Common myeloid progenitor, CD34-positive (primary cell): Measurements from ENCODE around the gene SPACA4.
A peak's percentile ranks its signal among the peaks of the same experiment; 100 is the strongest.

ENCODE experiments used
- CTCF ChIA-PET: fragments of 350-600 bp; sonication (Branson Sonifier 250); formaldehyde crosslinking; loops from one replicate; lab custom pipeline; 2021; ENCODE audit warnings: antibody characterized with exemption; lab: Charles Lee
- POLR2A ChIA-PET: fragments of 350-600 bp; sonication (Branson Sonifier 250); formaldehyde crosslinking; loops from one replicate; lab custom pipeline; 2021; ENCODE audit warnings: antibody characterized with exemption; lab: Charles Lee
- DNase-seq, 3 donors: peaks; one replicate each; pipeline versions ENCODE4 v3.0.0 to v3.0.0-alpha.2; 2013
- H3K27ac ChIP-seq, 2 experiments: 1 replicate in 1 of 2; 2 replicates in 1 of 2; pipeline ENCODE4 v1.7.0; 2013; ENCODE audit warnings: inconsistent platforms in 2 of 2, low read length in 2 of 2, mild to moderate bottlenecking in 2 of 2, low read depth in 1 of 2, moderate library complexity in 1 of 2; ENCODE audit not compliant: severe bottlenecking in 2 of 2, insufficient read depth in 1 of 2, poor library complexity in 1 of 2
- H3K27me3 ChIP-seq, 5 experiments: replicated peaks in 2 of 5; 1 replicate in 3 of 5; 2 replicates in 2 of 5; pipeline versions ENCODE4 v1.6.1 to v1.7.0; 2013; ENCODE audit warnings: low read length in 4 of 5, mild to moderate bottlenecking in 2 of 5, moderate library complexity in 2 of 5, inconsistent platforms in 1 of 5; ENCODE audit not compliant: insufficient read depth in 5 of 5, control insufficient read depth in 4 of 5
- H3K36me3 ChIP-seq, 4 experiments: 1 replicate in 2 of 4; 2 replicates in 2 of 4; pipeline versions ENCODE4 v1.6.1 to v1.7.0; 2013; ENCODE audit warnings: low read length in 3 of 4, control low read depth in 1 of 4, mild to moderate bottlenecking in 1 of 4; ENCODE audit not compliant: control insufficient read depth in 4 of 4, insufficient read depth in 4 of 4
- H3K4me1 ChIP-seq, 4 experiments: 1 replicate in 3 of 4; 2 replicates in 1 of 4; pipeline versions ENCODE4 v1.6.1 to v1.7.1; 2013; ENCODE audit warnings: low read length in 3 of 4, mild to moderate bottlenecking in 3 of 4, control low read depth in 1 of 4, inconsistent platforms in 1 of 4, moderate library complexity in 1 of 4; ENCODE audit not compliant: control insufficient read depth in 4 of 4, insufficient read depth in 4 of 4; ENCODE audit errors: control extremely low read depth in 1 of 4
- H3K4me3 ChIP-seq, 7 experiments: 1 replicate in 4 of 7; 2 replicates in 3 of 7; pipeline versions ENCODE4 v1.5.1 to v1.7.0; 2013; ENCODE audit warnings: mild to moderate bottlenecking in 7 of 7, low read length in 6 of 7, moderate library complexity in 6 of 7, inconsistent platforms in 2 of 7, low read depth in 2 of 7, control low read depth in 1 of 7; ENCODE audit not compliant: insufficient read depth in 4 of 7, control insufficient read depth in 1 of 7; ENCODE audit errors: extremely low read depth in 1 of 7
- H3K9me3 ChIP-seq, 5 experiments: 1 replicate in 4 of 5; 2 replicates in 1 of 5; pipeline versions ENCODE4 v1.6.1 to v1.7.1; 2013; ENCODE audit warnings: low read length in 4 of 5, mild to moderate bottlenecking in 2 of 5, inconsistent platforms in 1 of 5, low read depth in 1 of 5, moderate library complexity in 1 of 5; ENCODE audit not compliant: control insufficient read depth in 4 of 5, insufficient read depth in 2 of 5; ENCODE audit errors: control extremely low read depth in 1 of 5
- WGBS: methylation state at CpG from one replicate; pipeline ENCODE4 v1.1.5; 2013; ENCODE audit not compliant: insufficient coverage; 5-methylcytosine and 5-hydroxymethylcytosine counted together

Gene SPACA4

DNA sequence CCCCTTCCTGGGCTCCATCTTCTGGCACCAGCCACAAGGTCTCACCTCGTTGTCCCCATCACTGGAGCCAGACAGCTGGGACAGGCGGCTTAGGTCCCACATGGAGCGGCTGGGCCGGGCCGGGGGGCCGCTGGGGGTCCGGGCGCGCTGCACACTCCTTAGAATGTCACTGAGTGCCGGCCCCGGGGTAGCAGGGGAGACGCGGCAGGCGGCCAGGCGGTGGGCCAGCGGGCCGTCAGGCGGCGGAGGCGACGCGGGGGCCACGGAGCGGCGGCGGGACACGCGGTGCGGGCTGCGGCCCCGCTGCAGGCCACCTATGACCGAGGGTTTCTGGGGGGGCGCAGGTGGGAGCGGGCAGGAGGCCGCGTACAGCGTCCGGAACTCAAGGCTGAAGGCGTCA, 3.1 kb upstream of the SPACA4 start:
- peaks cover 0 to 3% (median 0%) of the 10 kb centered on the region in 4 experiments for H3K4me1 ChIP-seq
- CTCF ChIA-PET: no interaction called here
- POLR2A ChIA-PET: no interaction called here
- DNase-seq: no peak
- no peaks in the 10 kb centered on the region for H3K9me3 ChIP-seq
- H3K27ac ChIP-seq: no peak overlapping the region
- no peaks in the 10 kb centered on the region for H3K36me3 ChIP-seq
- WGBS: 97% methylated on average over 37 of the region's 39 CpGs
- H3K27me3 ChIP-seq: no peaks in the 10 kb centered on the region
- no peak overlapping the region for H3K4me3 ChIP-seq

DNA sequence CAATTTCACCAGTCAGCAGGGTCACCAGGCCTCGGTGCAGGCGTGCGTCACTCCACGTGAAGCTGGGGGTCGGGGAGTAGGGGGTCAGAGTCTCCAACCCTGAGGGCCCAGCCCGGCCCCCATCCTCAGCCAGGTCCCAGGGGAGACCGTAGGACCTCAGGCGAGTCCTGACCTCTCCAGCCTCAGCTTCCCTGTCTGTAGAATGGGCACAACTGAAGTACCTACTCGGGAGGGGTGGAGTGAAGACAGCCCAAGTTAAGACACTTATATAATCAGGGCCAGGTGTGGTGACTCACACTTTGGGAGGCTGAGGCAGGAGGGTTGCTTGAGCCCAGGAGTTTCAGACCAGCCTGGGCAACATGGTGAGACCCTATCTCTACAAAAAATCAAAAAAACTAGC, 2.7 kb upstream of the SPACA4 start:
- H3K27me3 ChIP-seq: no peaks in the 10 kb centered on the region
- no peak overlapping the region for H3K27ac ChIP-seq
- H3K36me3 ChIP-seq: no peaks in the 10 kb centered on the region
- 95% methylated on average over 7 of the region's 9 CpGs for WGBS
- peaks cover 0 to 4% (median 2%) of the 10 kb centered on the region in 4 experiments for H3K4me1 ChIP-seq
- H3K4me3 ChIP-seq: no peak overlapping the region
- no peak for DNase-seq
- no peaks in the 10 kb centered on the region for H3K9me3 ChIP-seq
- CTCF ChIA-PET: no interaction called here
- POLR2A ChIA-PET: no interaction called here

DNA sequence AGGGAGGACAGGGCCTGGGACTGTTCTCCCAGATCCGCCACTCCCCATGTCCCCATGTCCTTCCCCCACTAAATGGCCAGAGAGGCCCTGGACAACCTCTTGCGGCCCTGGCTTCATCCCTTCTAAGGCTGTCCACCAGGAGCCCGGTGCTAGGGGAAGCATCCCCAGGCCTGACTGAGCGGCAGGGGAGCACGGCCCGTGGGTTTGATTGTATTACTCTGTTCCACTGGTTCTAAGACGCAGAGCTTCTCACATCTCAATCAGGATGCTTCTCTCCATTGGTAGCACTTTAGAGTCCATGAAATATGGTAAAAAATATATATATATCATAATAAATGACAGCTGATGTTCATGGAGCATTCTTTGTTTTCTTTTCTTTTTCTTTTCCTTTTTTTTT, 815 bp downstream of the SPACA4 start:
- Histone ChIP-seq H3K36me3 (no peaks in the 10 kb centered on the region), H3K27ac (no peak overlapping the region), H3K4me3 (no peak overlapping the region), H3K4me1 (peaks cover 0 to 8% (median 0%) of the 10 kb centered on the region in 4 experiments), H3K27me3 (no peaks in the 10 kb centered on the region), H3K9me3 (no peaks in the 10 kb centered on the region)
- ChIA-PET POLR2A (no interaction called here), CTCF (interaction anchor here (1.0 to 4.7 kb wide), 4 partner anchors 10 to 118 kb away, joined by 3 to 57 read pairs (median 15); no protein-coding TSS in a partner anchor)
- 96% methylated on average over 6 of the region's 7 CpGs for WGBS
- no peak for DNase-seq

DNA sequence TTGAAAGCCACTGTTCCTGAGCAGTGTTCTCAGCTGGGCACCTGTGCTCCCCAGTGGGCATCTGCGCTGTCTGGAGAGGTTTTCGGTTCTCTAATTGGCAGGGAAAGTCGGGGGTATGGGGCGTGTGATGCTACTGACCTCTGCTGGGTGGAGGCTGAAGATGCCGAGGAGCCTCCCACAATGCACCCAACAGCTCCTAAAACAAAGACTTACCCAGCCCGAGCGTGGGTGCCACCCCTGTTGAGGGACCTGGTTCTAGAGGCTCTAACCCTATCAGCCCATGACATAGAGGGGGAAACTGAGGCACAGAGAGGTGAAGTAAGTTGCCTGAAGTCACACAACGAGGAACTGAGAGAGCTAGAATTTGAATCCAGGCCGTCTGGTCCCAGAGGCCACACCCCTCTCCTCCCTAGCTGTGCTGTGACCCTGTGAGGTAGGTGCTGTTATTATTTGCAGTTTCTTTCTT, 2.3 kb downstream of the SPACA4 start:
- DNase-seq: peak; percentile 74 to 82 (median 81)
- 0% methylated on average over 2 of the region's 9 CpGs for WGBS

DNA sequence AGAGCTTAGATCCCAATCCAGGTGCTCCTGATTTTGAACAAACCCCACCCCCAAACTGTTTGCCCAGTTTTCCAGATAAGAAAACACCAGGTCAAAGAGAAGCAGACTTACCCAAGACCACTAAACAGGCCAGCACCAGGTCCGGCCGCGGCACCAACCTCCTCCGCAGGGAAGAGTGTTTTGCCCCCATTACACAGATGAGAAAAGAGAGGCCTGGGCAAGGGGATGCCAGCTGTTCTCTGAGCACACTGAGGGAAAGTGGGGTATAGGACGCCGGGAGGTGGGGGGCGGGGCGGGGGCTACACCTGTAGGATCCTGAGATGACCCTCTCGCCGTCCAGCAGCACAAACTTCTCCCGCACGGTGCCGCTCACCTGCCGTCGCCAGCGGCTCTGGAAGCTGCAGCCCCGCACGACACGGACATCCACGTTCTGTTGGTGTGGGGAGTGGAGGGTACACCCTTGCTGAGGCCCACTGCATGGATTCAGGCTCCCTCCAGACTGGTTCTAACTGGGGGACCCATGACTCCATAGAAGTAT, 3.1 kb downstream of the SPACA4 start:
- H3K9me3 ChIP-seq: no peaks in the 10 kb centered on the region
- H3K4me3 ChIP-seq: no peak overlapping the region
- peaks cover 0 to 5% (median 0%) of the 10 kb centered on the region in 4 experiments for H3K36me3 ChIP-seq
- H3K4me1 ChIP-seq: peaks cover 0 to 8% (median 0%) of the 10 kb centered on the region in 4 experiments
- DNase-seq: no peak
- WGBS: 97% methylated on average over 17 of the region's 20 CpGs
- CTCF ChIA-PET: interaction anchor here (0.9 to 4.7 kb wide), 8 partner anchors 8 to 262 kb away, joined by 3 to 57 read pairs (median 5); partner anchors contain the start of genes RPL18 and SPHK2
- POLR2A ChIA-PET: interaction anchor here (0.7 kb wide), 1 partner anchor 33 kb away, joined by 4 read pairs; no protein-coding TSS in a partner anchor
- no peaks in the 10 kb centered on the region for H3K27me3 ChIP-seq
- no peak overlapping the region for H3K27ac ChIP-seq

More for the DNA sequence above, 2.3 kb downstream of the SPACA4 start:
- no peaks in the 10 kb centered on the region for H3K9me3 ChIP-seq
- CTCF ChIA-PET: interaction anchor here (0.9 to 4.7 kb wide), 10 partner anchors 9 to 258 kb away, joined by 3 to 57 read pairs (median 4); partner anchors contain the start of genes RPL18 and SPHK2
- H3K27ac ChIP-seq: no peak overlapping the region
- H3K27me3 ChIP-seq: no peaks in the 10 kb centered on the region
- H3K36me3 ChIP-seq: no peaks in the 10 kb centered on the region
- peaks cover 0 to 8% (median 0%) of the 10 kb centered on the region in 4 experiments for H3K4me1 ChIP-seq
- H3K4me3 ChIP-seq: peak overlapping the region in 4 of 7 experiments; percentile 20 to 70 (median 54)
- POLR2A ChIA-PET: interaction anchor here (0.6 to 1.1 kb wide), 2 partner anchors 20 to 777 kb away, joined by 3 to 4 read pairs; no protein-coding TSS in a partner anchor

DNA sequence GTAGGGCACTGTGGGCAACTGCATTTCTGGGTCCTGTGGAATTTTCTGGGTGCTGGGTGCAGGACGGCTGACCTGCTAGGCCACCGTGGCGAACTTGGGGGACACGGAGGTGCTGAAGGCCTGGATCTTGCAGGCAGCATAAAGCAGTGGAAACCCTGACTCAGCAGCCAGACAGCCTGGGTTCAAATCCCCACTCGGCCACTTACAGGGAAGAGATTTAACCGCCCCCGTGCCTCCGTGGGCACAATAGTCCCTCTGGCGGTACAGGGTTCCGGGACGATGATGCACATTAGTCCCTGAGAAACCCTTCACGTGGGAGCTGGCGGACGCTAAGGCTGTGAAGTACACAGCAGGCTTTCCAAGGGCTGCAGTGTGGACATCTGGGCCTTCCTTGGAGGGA, 5.3 kb downstream of the SPACA4 start:
- no peaks in the 10 kb centered on the region for H3K27me3 ChIP-seq
- no peak overlapping the region for H3K27ac ChIP-seq
- over 99% methylated on average over 14 of the region's 14 CpGs for WGBS
- H3K4me3 ChIP-seq: no peak overlapping the region
- peaks cover 11 to 27% (median 17%) of the 10 kb centered on the region in 4 experiments for H3K36me3 ChIP-seq
- DNase-seq: no peak
- peaks cover 0 to 21% (median 7%) of the 10 kb centered on the region in 4 experiments for H3K4me1 ChIP-seq
- CTCF ChIA-PET: no interaction called here
- H3K9me3 ChIP-seq: no peaks in the 10 kb centered on the region
- POLR2A ChIA-PET: no interaction called here
